CD4-positive, CD25-positive, alpha-beta regulatory T cell (primary cell): ENCODE measurements around the gene OR10D3. TPM values are rescaled to one million over a fixed set of nuclear protein-coding genes. Genes with fewer than 3 reads are reported as not detected.

Source experiments
- polyA plus RNA-seq, 4 donors: library from polyadenylated mRNA; unstranded; fragments of 300-500 nt; fragmentation: Illumina TruSeq; gene quantifications; one replicate each; pipeline ENCODE4 v1.2.3, GENCODE V29; 2021
- total RNA-seq: library from RNA; stranded (reverse); gene quantifications from one replicate; pipeline ENCODE4 v1.2.3, GENCODE V29; 2022

The OR10D3 gene
- total and polyA plus RNA-seq, 5 donors from 2014 or later, result not detected

Other genes starting within 250 kb of the OR10D3 start
- gene OR4D5, start 243.7 kb upstream of the OR10D3 start, total RNA-seq, result not detected
- not detected for gene OR4D5, start 243.7 kb upstream of the OR10D3 start, polyA plus RNA-seq
- not detected for gene OR6T1, start 239.5 kb upstream of the OR10D3 start, total RNA-seq
- not detected for gene OR6T1, start 239.5 kb upstream of the OR10D3 start, polyA plus RNA-seq
- gene OR10S1, start 205.6 kb upstream of the OR10D3 start, total RNA-seq, result not detected
- not detected for gene OR10S1, start 205.6 kb upstream of the OR10D3 start, polyA plus RNA-seq
- not detected for gene OR10G6, start 188.2 kb upstream of the OR10D3 start, total RNA-seq
- not detected for gene OR10G6, start 188.2 kb upstream of the OR10D3 start, polyA plus RNA-seq
- not detected for gene OR10G4, start 170.3 kb upstream of the OR10D3 start, total RNA-seq
- gene OR10G4, start 170.3 kb upstream of the OR10D3 start, polyA plus RNA-seq, result not detected
- gene OR10G9, start 160.3 kb upstream of the OR10D3 start, total RNA-seq, result not detected
- gene OR10G9, start 160.3 kb upstream of the OR10D3 start, polyA plus RNA-seq, result not detected
- not detected for gene OR10G8, start 156.5 kb upstream of the OR10D3 start, total RNA-seq
- gene OR10G8, start 156.5 kb upstream of the OR10D3 start, polyA plus RNA-seq, result not detected
- gene OR10G7, start 142.0 kb upstream of the OR10D3 start, total RNA-seq, result not detected
- not detected for gene OR10G7, start 142.0 kb upstream of the OR10D3 start, polyA plus RNA-seq
- 6.9 TPM for gene VWA5A, start 67.9 kb upstream of the OR10D3 start, total RNA-seq
- 10 to 100 TPM; 16.6 to 24.5 (median 19.0) TPM for gene VWA5A, start 67.9 kb upstream of the OR10D3 start, polyA plus RNA-seq
- not detected for gene OR8G1, start 57.8 kb downstream of the OR10D3 start, total RNA-seq
- not detected for gene OR8G1, start 57.8 kb downstream of the OR10D3 start, polyA plus RNA-seq
- gene OR8G5, start 73.0 kb downstream of the OR10D3 start, total RNA-seq, result not detected
- gene OR8G5, start 73.0 kb downstream of the OR10D3 start, polyA plus RNA-seq, result not detected
- gene OR8D1, start 130.6 kb downstream of the OR10D3 start, total RNA-seq, result not detected
- gene OR8D1, start 130.6 kb downstream of the OR10D3 start, polyA plus RNA-seq, result not detected
- not detected for gene OR8D2, start 136.9 kb downstream of the OR10D3 start, total RNA-seq
- gene OR8D2, start 136.9 kb downstream of the OR10D3 start, polyA plus RNA-seq, result not detected
- gene OR8B2, start 201.2 kb downstream of the OR10D3 start, total RNA-seq, result not detected
- gene OR8B2, start 201.2 kb downstream of the OR10D3 start, polyA plus RNA-seq, result not detected
- not detected for gene OR8B3, start 215.7 kb downstream of the OR10D3 start, total RNA-seq
- gene OR8B3, start 215.7 kb downstream of the OR10D3 start, polyA plus RNA-seq, result not detected
- not detected for gene OR8B4, start 241.5 kb downstream of the OR10D3 start, total RNA-seq
- not detected for gene OR8B4, start 241.5 kb downstream of the OR10D3 start, polyA plus RNA-seq